ENCODE measurements around the gene OR2D3.
"Not testable (repeated sequence)": the region's sequence is repeated elsewhere in the genome, so short reads cannot be mapped to it uniquely, and the experiment has no call there.

OR2D3 gene, protein sequence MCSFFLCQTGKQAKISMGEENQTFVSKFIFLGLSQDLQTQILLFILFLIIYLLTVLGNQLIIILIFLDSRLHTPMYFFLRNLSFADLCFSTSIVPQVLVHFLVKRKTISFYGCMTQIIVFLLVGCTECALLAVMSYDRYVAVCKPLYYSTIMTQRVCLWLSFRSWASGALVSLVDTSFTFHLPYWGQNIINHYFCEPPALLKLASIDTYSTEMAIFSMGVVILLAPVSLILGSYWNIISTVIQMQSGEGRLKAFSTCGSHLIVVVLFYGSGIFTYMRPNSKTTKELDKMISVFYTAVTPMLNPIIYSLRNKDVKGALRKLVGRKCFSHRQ

DNA sequence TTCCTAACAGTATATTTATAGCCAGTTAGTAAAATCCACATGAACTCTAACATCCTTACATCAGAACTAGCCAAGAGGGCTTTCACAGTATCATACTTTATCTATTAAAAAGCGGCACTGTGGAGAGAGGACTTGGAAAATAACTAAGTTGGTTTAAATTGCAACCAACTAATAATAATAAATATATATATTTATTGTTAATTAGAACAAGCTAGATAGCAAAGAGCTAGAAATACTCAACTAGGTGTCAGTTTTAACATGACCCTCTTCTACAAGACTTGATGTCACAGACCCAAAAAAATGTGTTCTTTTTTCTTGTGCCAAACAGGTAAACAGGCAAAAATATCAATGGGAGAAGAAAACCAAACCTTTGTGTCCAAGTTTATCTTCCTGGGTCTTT, at the start of gene OR2D3:
Gene OR2D3, plus strand, starts transcription at position 301 of the 400 bp plus-strand sequence. Its CDS starts 0 bp downstream, at position 301.
- DNase-seq (ENCODE audit: low spot score) = no peak

DNA sequence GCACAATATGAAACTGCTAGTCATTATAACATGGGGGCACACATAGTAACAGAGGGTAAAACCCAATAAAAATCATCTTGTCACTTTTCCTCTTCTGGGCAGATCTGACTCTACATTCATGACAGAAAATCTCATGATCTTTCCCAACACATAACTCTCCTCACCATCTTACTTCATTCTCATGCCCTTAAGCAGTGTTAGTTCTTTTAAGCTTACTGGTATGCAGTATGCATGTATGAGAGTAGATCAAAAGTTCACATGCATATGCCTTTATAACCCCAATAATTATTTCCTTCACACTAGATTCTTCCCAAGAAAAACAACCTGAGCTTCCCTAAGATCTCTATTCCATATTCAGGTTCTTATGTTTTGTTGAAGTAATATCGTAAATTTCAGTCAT, 49.5 kb upstream of the OR2D3 start:
- no peak for DNase-seq (ENCODE audit: low spot score)

DNA sequence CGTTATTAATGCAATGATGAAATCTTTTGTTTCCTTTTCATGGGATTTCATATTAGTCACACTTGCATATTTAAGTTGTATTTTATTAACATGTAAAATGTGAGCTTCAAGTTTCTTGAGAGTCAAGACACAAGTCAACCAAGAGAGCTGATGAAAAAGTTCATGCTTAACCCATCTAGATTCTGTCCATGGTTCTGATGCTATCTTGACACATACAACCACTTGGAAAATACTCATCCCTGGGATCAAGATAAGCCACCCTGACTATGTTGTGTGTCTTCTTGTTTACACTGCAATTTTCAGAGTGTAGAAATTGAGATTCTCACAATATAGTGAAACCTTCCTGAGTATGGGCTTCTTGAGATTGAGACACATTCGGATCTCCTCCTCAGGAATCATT, 45.0 kb upstream of the OR2D3 start:
- no peak for DNase-seq (ENCODE audit: low spot score)

DNA sequence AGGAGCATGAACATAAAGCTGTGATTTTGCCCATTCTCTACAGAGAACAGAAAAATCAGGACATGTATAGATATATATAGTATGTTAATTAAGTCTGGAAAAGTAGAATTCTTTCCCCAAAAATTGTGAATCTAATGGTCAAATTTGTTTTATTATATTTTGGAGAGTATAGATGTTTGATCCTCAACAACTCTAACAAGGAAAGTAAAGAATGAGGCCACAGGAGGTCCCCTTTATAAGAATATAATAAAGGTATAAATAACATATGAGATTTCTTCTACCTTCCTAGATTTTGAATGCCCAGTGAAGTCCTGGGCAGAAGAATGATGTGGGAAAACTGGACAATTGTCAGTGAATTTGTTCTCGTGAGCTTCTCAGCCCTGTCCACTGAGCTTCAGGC, 44.5 kb upstream of the OR2D3 start, which contains the start of gene OR10A4:
Gene OR10A4, plus strand, starts transcription at position 301 of the 400 bp plus-strand sequence. Its CDS starts 23 bp downstream, at position 324.
- no peak for DNase-seq (ENCODE audit: low spot score)

DNA sequence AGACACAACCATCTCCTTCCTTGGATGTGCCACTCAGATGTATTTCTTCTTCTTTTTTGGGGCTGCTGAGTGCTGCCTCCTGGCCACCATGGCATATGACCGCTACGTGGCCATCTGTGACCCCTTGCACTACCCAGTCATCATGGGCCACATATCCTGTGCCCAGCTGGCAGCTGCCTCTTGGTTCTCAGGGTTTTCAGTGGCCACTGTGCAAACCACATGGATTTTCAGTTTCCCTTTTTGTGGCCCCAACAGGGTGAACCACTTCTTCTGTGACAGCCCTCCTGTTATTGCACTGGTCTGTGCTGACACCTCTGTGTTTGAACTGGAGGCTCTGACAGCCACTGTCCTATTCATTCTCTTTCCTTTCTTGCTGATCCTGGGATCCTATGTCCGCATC, 43.9 kb upstream of the OR2D3 start:
- no peak for DNase-seq (ENCODE audit: low spot score)

DNA sequence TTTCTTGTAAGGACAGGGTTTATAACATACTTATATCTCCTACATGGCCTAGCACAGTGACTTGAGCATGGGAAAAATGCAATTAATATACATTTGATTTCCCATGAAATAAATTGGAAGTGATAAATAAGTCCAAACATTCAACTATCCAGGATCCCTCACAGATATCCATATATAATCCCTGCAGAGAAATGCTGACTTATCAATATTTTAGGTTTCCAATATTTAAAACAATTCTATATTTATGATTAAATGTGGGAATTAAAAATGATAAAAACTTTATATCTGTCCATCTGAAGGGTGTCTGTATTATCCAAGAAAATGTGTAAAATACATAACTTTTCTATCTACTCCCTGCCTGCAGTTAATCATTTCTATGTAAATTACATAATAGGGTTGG, 38.1 kb upstream of the OR2D3 start:
- DNase-seq (ENCODE audit: low spot score) = no peak

DNA sequence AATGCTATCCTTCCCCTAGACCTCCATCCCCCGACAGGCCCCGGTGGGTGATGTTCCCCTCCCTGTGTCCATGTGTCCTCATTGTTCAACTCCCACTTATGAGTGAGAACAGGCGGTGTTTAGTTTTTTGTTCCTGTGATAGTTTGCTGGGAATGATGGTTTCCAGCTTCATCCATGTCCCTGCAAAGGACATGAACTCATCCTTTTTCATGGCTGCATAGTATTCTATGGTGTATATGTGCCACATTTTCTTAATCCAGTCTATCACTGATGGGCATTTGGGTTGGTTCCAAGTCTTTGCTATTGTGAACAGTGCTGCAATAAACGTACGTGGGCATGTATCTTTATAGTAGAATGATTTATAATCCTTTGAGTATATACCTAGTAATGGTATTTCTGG, 33.1 kb upstream of the OR2D3 start:
- DNase-seq (ENCODE audit: low spot score) = not testable (repeated sequence)

DNA sequence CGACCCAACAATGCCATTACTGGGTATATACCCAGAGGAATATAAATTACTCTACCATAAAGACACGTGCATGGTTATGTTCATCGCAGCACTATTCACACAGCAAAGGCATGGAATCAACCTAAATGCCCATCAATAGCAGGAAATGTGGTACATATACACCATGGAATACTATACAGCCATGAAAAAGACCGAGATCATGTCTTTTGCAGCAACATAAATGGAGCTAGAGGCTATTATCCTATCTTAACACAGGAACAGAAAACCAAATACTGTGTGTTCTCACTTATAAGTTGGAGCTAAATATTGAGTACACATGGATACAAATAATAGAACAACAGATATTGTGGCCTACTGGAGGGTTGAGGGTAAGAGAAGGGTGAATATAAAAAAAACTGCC, 32.0 kb upstream of the OR2D3 start:
- DNase-seq (ENCODE audit: low spot score) = no peak

DNA sequence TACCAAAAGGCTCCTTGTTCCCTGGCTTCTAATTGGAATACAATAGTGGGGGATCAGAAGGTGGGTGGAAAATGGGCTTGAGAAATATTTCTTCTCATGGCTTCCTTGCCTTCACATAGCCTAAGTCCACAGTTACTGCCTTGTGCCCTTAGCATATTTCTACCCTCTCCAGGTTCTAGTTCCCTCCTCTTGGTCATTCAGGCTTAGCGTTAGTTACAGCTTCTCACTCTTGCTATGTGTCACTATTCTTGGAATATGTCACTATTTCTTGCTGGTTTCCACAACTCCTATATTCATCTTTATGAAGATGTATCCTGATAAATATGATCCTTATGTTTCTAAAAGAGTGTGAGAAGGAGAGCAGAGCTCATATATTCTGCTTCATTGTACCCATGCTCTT, 31.0 kb upstream of the OR2D3 start:
- no peak for DNase-seq (ENCODE audit: low spot score)

DNA sequence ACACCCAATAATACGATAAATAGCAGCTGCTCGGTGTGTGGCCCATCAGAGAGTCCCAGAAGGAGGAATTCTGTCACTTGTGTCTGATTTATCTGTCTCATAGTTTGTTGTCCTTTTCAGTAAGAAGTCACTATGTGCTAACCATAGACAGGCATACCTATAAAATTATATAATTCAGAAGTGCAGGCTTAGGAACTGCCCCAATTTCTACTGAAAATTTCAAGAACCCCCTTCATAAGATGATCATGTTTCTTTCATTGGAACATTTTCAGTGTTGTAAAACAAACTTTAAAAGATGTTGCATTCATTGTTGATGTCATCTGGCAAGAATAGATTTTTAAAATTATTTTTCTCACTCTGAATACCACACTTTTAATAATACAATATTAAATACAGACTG, 28.4 kb upstream of the OR2D3 start, which contains the start of gene OR2D2:
Gene OR2D2, minus strand, starts transcription at position 101 of the 400 bp plus-strand sequence. Its CDS starts 0 bp downstream, at position 101.
- no peak for DNase-seq (ENCODE audit: low spot score)

DNA sequence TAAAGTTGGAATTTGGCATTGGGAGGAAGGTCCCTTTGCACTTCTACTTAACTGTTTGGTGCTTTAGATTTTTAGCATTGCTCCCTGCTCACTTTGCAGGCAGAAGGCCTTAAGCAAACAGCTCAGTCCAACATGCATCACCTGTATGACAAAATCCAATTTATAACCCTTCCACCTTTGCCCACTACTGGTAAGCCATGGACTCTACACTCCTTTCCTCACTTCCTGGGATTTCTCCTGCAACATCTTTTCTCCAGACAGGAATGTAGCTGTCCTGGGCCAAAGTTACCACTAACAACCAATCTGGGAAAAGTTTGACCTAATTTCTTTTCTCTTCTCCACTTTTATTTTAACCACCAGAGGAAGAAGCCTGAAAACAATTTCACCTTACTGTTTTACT, 26.7 kb upstream of the OR2D3 start:
- DNase-seq (ENCODE audit: low spot score) = no peak

DNA sequence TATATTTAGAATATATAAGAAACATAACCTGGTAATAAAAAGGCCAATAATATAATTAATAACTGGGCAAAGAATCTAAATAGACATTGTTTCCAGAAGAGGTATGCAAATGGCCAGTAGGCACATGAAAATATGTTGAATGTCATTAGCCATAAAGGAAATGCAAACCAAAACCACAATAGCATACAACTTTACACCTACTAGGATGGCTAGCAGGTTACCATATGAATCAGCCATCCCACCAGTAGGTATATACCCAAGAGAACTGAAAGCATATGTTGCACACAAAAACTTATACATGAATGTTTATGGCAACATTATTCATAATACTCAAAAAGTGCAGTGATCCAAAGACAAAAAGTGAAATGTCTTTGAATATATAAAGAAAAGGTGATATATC, 25.8 kb upstream of the OR2D3 start:
- DNase-seq (ENCODE audit: low spot score) = no peak

DNA sequence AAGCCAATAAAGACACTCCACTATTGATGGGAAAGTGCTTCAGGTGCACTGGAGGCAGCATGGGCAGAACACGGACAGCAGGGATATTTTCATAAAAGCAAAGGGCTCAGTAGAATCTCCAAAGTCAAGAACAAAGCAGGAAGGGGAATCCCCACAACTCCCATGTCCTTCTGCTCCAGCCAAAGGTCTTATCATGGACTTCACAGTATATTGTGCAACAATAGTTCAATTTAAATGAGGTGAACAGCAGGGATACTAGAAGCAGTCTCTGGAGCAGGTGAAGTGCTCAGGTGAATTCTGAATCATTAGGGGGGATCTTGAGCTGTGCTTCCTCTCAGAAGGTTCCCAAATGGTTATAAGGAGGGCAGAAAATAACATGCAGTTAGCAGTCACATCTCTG, 21.9 kb upstream of the OR2D3 start:
- DNase-seq (ENCODE audit: low spot score) = no peak

DNA sequence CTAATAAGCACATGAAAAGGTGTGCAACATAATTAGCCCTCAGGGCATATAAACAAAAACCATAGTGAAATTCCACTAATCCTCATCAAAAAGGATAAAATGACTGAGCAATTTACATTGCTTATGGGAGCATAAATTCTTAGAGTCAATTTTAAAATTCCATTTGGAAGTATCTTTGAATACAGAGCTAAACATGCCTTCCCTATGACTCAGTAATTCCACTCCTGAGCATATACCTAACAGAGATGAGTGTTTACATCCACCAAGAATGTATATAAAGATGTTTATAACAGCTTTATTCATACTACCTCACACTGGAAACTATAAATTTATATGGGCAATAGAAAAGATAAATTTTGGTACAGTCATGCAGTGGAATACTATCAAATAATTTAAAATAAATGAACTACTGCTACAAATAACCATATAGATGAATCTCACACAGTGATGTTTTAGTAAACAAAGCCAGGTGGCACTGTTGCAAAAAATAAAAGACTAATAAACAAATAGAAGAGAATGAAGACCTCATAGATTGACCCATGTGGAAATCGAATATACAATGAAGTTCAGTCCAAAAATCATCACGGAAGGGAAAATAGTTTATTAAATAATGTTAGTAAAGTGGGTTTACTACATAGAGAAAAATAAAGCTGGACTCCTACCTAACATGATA, 20.3 kb upstream of the OR2D3 start:
- no peak for DNase-seq (ENCODE audit: low spot score)

DNA sequence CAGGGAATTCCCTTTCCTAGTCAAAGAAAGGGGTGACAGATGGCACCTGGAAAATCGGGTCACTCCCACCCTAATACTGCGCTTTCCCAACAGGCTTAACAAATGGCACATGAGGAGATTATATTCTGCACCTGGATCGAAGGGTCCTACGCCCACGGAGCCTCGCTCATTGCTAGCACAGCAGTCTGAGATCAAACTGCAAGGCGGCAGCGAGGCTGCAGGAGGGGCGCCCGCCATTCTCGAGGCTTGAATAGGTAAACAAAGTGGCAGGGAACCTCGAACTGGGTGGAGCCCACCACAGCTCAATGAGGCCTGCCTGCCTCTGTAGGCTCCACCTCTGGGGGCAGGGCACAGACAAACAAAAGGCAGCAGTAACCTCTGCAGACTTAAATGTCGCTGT, 16.0 kb upstream of the OR2D3 start:
- not testable (repeated sequence) for DNase-seq (ENCODE audit: low spot score)

DNA sequence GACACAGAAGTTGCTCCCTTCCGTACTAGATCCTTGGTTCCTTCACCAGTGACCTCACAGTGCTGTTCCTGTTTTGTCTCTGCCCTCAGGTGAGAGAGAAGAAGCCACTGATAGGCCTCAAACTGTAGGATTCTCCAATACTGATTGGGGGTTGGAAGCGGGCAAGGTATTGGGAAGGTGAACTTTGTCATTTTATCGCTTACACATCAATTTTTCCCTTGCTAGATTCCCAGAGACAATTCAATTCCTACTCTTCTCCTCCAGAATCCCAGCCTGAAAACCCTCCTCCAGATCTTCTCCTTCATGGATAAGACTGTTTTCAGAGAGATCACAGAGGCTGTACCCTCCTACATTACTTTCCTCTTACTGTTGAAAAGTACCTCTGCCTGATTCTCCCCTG, 9.4 kb upstream of the OR2D3 start:
- DNase-seq (ENCODE audit: low spot score) = no peak

DNA sequence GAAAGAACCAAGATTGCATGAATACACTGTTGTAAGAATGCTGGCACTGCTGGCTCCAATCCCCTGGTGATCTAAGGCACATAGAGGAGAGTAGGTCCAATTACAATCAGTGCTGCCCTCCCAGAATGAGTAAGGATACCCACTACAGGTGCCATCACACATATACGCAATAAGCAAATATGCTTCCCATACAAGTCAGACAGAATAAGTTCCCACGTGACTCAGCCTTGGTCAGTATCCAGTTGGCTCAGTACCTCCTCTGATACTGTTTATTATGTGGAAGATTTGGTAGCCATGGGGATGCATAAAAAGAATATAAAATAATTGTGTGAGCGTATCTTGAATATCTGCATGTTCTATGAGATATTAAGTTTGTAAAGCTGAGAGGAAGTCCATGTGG, 8.9 kb upstream of the OR2D3 start:
- no peak for DNase-seq (ENCODE audit: low spot score)

DNA sequence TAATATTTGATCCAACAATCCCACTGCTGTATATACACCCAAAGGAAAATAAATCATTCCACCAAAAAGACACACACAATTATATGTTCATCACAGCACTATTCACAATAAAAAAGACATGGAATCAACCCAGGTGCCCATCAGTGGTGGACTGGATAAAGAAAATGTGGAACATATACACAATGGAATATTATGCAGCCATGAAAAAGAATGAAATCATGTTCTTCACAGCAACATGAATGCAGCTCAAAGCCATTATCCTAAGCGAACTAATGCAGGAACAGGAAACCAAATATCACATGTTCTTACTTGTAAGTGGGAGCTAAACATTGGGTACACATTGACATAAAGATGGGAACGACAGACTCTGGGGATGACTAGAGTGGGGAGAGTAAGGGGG, 1.1 kb upstream of the OR2D3 start:
- DNase-seq (ENCODE audit: low spot score) = no peak

DNA sequence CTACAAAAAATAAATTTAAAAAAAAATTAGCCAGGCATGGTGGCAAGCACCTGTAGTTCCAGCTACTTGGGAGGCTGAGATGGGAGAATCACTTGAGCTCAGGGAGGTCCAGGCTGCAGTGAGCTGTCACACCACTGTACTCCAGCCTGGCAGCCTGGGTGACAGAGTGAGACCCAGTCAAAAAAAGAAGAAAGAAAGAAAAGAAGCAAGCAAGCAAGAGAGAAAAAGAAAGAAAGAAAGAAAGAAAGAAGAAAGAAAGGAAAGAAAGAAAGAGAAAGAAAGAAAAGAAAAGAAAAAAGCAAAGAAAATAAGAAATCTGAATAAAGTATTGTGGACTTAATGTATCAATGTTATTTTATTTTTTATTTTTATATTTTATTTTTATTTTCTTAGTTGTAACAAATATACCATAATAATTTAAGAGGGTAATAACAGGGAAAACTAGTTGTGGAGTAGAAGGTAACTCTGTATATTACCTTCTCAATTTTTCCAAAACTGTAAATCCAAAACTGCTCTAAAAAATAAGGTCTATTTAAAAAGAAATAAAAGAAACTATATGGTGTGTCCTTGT, 4.3 kb downstream of the OR2D3 start:
- DNase-seq (ENCODE audit: low spot score) = no peak

DNA sequence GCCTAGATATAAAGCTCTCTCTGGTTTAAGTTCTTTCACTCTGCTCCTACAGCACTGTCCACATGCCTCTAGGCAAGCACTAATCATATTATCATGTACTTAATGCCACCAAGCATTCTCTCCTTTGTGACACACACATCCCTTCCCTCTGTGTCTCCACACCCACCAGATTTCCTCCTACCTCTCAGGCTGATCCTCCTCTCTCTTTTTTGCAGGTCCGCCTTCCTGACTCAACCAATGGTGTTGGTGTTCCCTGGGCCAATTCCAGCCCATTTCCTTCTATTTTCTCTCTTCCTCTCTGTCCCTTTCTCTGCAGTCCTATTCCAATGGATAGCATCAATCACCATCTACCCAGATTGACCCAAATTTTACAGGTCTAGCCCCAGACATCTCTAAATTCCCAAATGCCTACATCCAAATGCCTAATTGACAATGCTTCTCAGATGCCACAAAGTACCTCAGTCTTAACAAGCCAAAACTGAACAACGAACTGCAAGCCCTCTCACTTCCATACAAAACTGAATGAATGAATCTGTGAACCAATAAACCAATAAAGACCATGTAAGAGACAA, 4.9 kb downstream of the OR2D3 start:
- DNase-seq (ENCODE audit: low spot score) = peak; percentile 24

DNA sequence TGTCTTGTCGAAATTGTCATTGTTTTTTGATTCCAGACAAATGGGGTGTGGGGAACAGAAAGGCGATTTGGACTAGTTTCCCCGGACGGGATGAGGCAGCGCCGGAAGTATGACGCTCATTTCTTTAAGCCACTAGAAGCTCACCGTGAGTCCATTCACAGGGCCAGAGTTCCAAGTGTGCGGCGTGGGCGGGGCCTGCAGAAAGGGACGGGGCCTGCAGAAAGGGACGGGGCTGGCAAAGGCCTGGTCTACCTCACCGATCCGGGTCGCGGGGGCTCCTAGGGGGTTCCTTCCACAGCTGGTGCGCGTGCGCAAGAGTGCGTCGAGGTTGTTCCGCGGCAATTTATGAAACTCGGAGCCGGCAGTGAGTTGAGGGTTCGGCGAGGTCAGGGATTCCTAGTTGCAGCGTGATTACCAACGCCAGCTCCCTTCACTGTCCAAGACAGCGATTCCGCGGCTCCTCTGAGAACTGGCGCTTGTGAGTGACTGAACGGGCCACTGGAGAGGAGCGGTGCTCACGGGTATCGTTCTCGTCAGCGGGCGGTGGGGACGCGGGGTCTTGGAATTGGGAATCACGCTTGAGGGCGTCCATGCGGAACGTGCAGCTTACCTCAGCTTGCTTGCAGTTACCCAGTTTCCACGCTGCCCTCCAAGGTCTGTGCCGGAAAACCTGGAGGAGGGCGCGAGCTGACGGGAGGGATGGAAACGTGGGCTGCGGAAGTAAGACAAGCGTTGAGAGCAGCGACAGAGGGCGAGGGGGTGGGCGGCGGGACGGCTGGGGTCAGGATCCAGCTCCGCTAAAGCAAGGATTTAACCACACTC, 5.6 kb downstream of the OR2D3 start, which contains the start of gene ZNF215:
Gene ZNF215, plus strand, starts transcription at position 219 of the 822 bp plus-strand sequence. CDS start 5,847 bp downstream, outside the sequence.
- DNase-seq (ENCODE audit: low spot score) = peak; percentile 77

Data from kidney capillary endothelial cell (primary cell).